ENCODE results near the gene KIRREL1. TPM values are rescaled to one million over a fixed set of nuclear protein-coding genes. Genes with fewer than 3 reads are reported as not detected.

KIRREL1 gene
- 39.0 and 41.8 TPM in 2 replicates for total RNA-seq (2021; fragmentation: NEBNext Ultra II Directional; extraction: Animal tissue kit (Norgen Biotek cat#: 25700))
- polyA plus RNA-seq (2011; rRNA removed) = 14.2 and 22.9 TPM in 2 replicates
- polyA plus RNA-seq (2011; cell fraction: cytosol; rRNA removed) = 12.9 TPM
- polyA plus RNA-seq (2011; cell fraction: nucleus; rRNA removed) = 36.8 TPM
- polyA plus RNA-seq (2012, experiment 1 of 2) = 19.9 to 26.0 TPM (median 24.2 TPM) in 4 replicates
- polyA plus RNA-seq (2012, experiment 2 of 2) = 13.6 TPM
- polyA plus RNA-seq (2013, experiment 1 of 2) = 25.7 TPM
- 28.4 TPM for polyA plus RNA-seq (2013, experiment 2 of 2)
- polyA minus RNA-seq (2011; rRNA and poly(A)+ RNA removed) = 27.1 and 34.3 TPM in 2 replicates
- polyA minus RNA-seq (2011; cell fraction: cytosol; rRNA and poly(A)+ RNA removed) = 19.2 TPM
- polyA minus RNA-seq (2011; cell fraction: nucleus; rRNA and poly(A)+ RNA removed) = 21.7 TPM
- long read RNA-seq, experiment 1, partial matches to known transcripts = 25 of 27 reads
- long read RNA-seq, experiment 1, other reads (novel, unspliced or antisense) = 1 of 27 reads
- long read RNA-seq, experiment 2, partial matches to known transcripts = 4 of 6 reads
- long read RNA-seq, experiment 2, other reads (novel, unspliced or antisense) = 2 of 6 reads

DNA sequence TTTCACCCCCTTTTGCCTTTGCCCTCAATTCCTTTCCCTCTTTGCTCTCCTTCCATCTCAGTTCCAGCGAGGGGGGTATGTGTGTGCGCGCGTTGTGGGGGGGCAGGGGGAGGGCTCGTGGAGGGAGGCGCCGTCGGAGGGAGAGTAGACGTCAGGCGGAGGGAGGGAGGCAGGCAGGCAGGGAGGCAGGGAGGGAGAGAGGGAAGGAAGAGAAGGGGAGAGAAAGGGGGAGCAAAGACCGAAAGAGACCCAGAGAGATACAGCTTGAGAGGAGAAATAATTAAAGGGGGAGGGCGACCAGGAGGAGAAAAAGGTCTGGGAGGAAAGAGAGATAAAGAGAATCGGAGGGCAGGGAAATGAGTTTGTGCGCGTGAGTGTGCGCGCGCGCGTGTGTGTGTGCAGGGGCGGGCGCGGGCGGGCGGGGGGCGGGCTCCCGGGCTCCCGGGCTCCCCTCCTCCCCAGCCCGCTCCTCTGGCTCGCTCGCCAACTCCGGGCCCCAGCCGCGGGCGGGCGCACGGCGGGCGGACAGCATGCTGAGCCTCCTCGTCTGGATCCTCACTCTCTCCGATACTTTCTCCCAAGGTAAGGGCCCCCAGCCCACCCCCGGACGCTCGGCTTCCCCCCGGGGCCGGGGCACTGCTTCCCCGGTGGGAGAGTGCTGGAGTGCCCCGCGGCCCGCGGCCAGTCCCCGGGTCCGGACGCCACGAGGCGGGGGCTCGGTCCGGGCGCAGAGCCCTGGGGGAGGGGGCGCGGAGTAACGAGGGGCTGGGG, at the start of gene KIRREL1:
Gene KIRREL1, plus strand, starts transcription at position 499 of the 771 bp plus-strand sequence. Its CDS starts 32 bp downstream, at position 531.
- H2BK20ac ChIP-seq (ENCODE audit: low read length) = peak within 1 kb of the TSS; percentile 55; the same call in 1 of the 2 replicates
- no peak within 1 kb of the TSS for H2AFZ ChIP-seq (ENCODE audit: low read length)
- WGBS, 2 experiments (ENCODE audit: extremely low coverage in 1 of 2, insufficient coverage in 1 of 2, insufficient read length in 1 of 2, insufficient replicate concordance in 2 of 2, low coverage in 1 of 2, low lambda C conversion rate in 2 of 2, missing lambda C conversion rate in 1 of 2) = 0% methylated on average over 2 of the region's 62 CpGs; no CpG with 5 or more reads in 1 of the 2 experiments
- H4K20me1 ChIP-seq (replicated peaks in 1 of 2; ENCODE audit: control insufficient read depth in 1 of 2, insufficient read depth in 2 of 2, low read length in 2 of 2) = no peaks in the 10 kb centered on the region
- ChIA-PET CTCF (ENCODE audit: partially characterized antibody) (interaction anchor here (0.9 to 53.4 kb wide), 11 partner anchors 22 to 506 kb away, joined by 3 to 2918 read pairs (median 75); a partner anchor contains a TSS), POLR2A (ENCODE audit: partially characterized antibody) (interaction anchor here (0.6 to 7.8 kb wide), 19 partner anchors 9 to 128 kb away, joined by 3 to 94 read pairs (median 5); no protein-coding TSS in a partner anchor)
- H3K4me2 ChIP-seq (ENCODE audit: insufficient read depth in 1 of 2, low read depth in 2 of 2, low read length in 2 of 2) = peak within 1 kb of the TSS; percentile 85 to 91
- H3K79me2 ChIP-seq (ENCODE audit: control insufficient read depth in 1 of 2, insufficient read depth in 2 of 2, low read length in 2 of 2) = peaks cover 11 to 46% of the 10 kb centered on the region in 2 experiments; a peak in 3 of 4 replicates
- H3K4me1 ChIP-seq (replicated peaks in 1 of 4; ENCODE audit: control insufficient read depth in 3 of 4, insufficient read depth in 4 of 4, low read length in 3 of 4) = peaks cover 16 to 32% (median 22%) of the 10 kb centered on the region in 4 experiments
- H3K56ac ChIP-seq (replicated peaks; ENCODE audit: insufficient read length, low read depth, low read length) = peak within 1 kb of the TSS; percentile 66
- DNase-seq (ENCODE audit: low read depth in 1 of 2, low spot score in 2 of 2) (no peak), FAIRE-seq (no peak)
- peaks cover 0 to 5% (median 0%) of the 10 kb centered on the region in 4 experiments; a peak in 3 of 7 replicates for H3K27me3 ChIP-seq (replicated peaks in 1 of 4; ENCODE audit: control insufficient read depth in 3 of 4, extremely low read depth in 1 of 4, insufficient read depth in 3 of 4, low read length in 3 of 4)
- peak within 1 kb of the TSS; percentile 100 for H2BK15ac ChIP-seq (ENCODE audit: low read length)
- peak within 1 kb of the TSS; percentile 40 for H3K4ac ChIP-seq (replicated peaks; ENCODE audit: insufficient read length, low read depth, low read length)
- H2BK120ac ChIP-seq (replicated peaks; ENCODE audit: low read depth, low read length) = no peak within 1 kb of the TSS
- H3K27ac ChIP-seq (ENCODE audit: low read depth, low read length) = peak within 1 kb of the TSS; percentile 23; the same call in 1 of the 2 replicates
- peak within 1 kb of the TSS; percentile 89 for H3K18ac ChIP-seq (ENCODE audit: extremely low read depth, low read length)
- H3K79me1 ChIP-seq (ENCODE audit: low read depth, low read length) = peaks cover 11% of the 10 kb centered on the region; the same call in 1 of the 2 replicates
- peak within 1 kb of the TSS; percentile 44 to 82 (median 73) for H3K9ac ChIP-seq (replicated peaks in 1 of 4; ENCODE audit: extremely low read depth in 1 of 4, low read depth in 3 of 4, low read length in 3 of 4)
- no peak within 1 kb of the TSS for H3K23ac ChIP-seq (ENCODE audit: insufficient read length)
- peak within 1 kb of the TSS; percentile 64; the same call in 1 of the 2 replicates for H2BK12ac ChIP-seq (ENCODE audit: low read depth, low read length)
- H3K36me3 ChIP-seq (ENCODE audit: control insufficient read depth in 2 of 4, insufficient read depth in 4 of 4, low read length in 3 of 4) = no peaks in the 10 kb centered on the region; a peak in 1 of 8 replicates
- H3K23me2 ChIP-seq (ENCODE audit: low read depth, low read length) = peaks cover 8% of the 10 kb centered on the region
- H2AK5ac ChIP-seq (ENCODE audit: low read depth, low read length) = peak within 1 kb of the TSS; percentile 91; the same call in 1 of the 2 replicates
- peak within 1 kb of the TSS; percentile 68 for H4K8ac ChIP-seq (ENCODE audit: extremely low read depth, insufficient read depth, low read length)
- H3K4me3 ChIP-seq (ENCODE audit: extremely low read depth in 1 of 4, insufficient read depth in 2 of 4, low read depth in 3 of 4, low read length in 4 of 4) = peak within 1 kb of the TSS; percentile 71 to 99 (median 92)
- peak within 1 kb of the TSS; percentile 32 for H4K5ac ChIP-seq (ENCODE audit: insufficient read length, low read depth, low read length)
- peak within 1 kb of the TSS; percentile 69 for H4K91ac ChIP-seq (replicated peaks; ENCODE audit: insufficient read length, low read length)
- H2BK5ac ChIP-seq (ENCODE audit: low read depth, low read length) = peak within 1 kb of the TSS; percentile 67; the same call in 1 of the 2 replicates
- H3K9me3 ChIP-seq (ENCODE audit: insufficient read depth in 2 of 2, low read depth in 1 of 2, low read length in 1 of 2) = no peaks in the 10 kb centered on the region
- peak within 1 kb of the TSS; percentile 27 for H3K14ac ChIP-seq (ENCODE audit: insufficient read length)
- TF ChIP-seq RBBP5 (IDR thresholded peaks at IDR 0.05; ENCODE audit: borderline replicate concordance, low read depth, low read length) (0 out of 2 replicates have a peak, but pooled peaks have one; percentile 7), BRCA1 (IDR thresholded peaks at IDR 0.05; ENCODE audit: low read depth, low read length) (no peak), SP2 (IDR thresholded peaks at IDR 0.05; ENCODE audit: low read length) (no peak), PHF8 (conservative IDR thresholded peaks at IDR 0.05; ENCODE audit: low read depth, low read length) (peak; percentile 57; the same call in 1 of the 2 replicates), TAF7 (optimal IDR thresholded peaks at IDR 0.05; ENCODE audit: borderline replicate concordance, low read depth, low read length) (no peak), SIN3A (conservative IDR thresholded peaks at IDR 0.05 in 1 of 2, IDR thresholded peaks at IDR 0.05 in 1 of 2; ENCODE audit: low read depth in 1 of 2, low read length in 2 of 2) (no peak), EGR1 (IDR thresholded peaks at IDR 0.05; ENCODE audit: borderline replicate concordance, low read depth, low read length) (0 out of 2 replicates have a peak, but pooled peaks have one; percentile 6), YY1 (IDR thresholded peaks at IDR 0.05; ENCODE audit: low read depth, low read length) (no peak)
